Caco-2 (cell line): ENCODE data around the gene TRMT112. TPM values are rescaled to one million over a fixed set of nuclear protein-coding genes. Genes with fewer than 3 reads are reported as not detected.

Experiments used
- BruUV-seq: library from RNA; stranded (reverse); fragments of 400-500 nt; replicated peaks from 2 replicates; lab custom pipeline; 2021; lab: Mats Ljungman, UMichigan
- CTCF ChIA-PET: fragments of 300-600 bp; sonication (Branson Sonifier 250); formaldehyde crosslinking; loops from one replicate; lab custom pipeline; 2022; ENCODE audit warnings: antibody characterized with exemption; lab: Charles Lee
- POLR2A ChIA-PET: fragments of 300-600 bp; sonication (Branson Sonifier 250); formaldehyde crosslinking; loops from one replicate; lab custom pipeline; 2022; ENCODE audit warnings: antibody characterized with exemption; lab: Charles Lee
- DNase-seq, 2 experiments: peaks; one replicate each; pipeline versions ENCODE4 v3.0.0 to v3.0.0-alpha.2; 2020 to 2022
- H3K27me3 ChIP-seq: replicated peaks from 2 replicates; pipeline ENCODE4 v1.6.0; 2011; ENCODE audit warnings: low read length; ENCODE audit not compliant: control insufficient read depth, insufficient read depth
- H3K36me3 ChIP-seq: 2 replicates; pipeline ENCODE4 v1.5.1; 2011; ENCODE audit warnings: low read length; ENCODE audit not compliant: control insufficient read depth, insufficient read depth
- H3K4me1 ChIP-seq: fragments of 250-450 bp; sonication (Bioruptor Pico); 2 replicates; pipeline ENCODE4 v1.5.1; 2020; ENCODE audit warnings: mild to moderate bottlenecking
- H3K4me3 ChIP-seq: 2 replicates; pipeline ENCODE4 v1.5.1; 2011; ENCODE audit warnings: low read depth, mild to moderate bottlenecking, control low read depth, low read length
- H3K9me3 ChIP-seq: fragments of 250-450 bp; sonication (Bioruptor Pico); 2 replicates; pipeline ENCODE4 v1.5.1; 2020; ENCODE audit warnings: mild to moderate bottlenecking, moderate library complexity
- H3K27ac Mint-ChIP-seq: one replicate; pipeline ENCODE4 v1.8.0; 2022; ENCODE audit warnings: mixed read lengths; ENCODE audit not compliant: unreplicated experiment
- H3K27me3 Mint-ChIP-seq: one replicate; pipeline ENCODE4 v1.8.0; 2022; ENCODE audit warnings: mixed read lengths; ENCODE audit not compliant: insufficient read depth, unreplicated experiment
- H3K36me3 Mint-ChIP-seq: one replicate; pipeline ENCODE4 v1.8.0; 2022; ENCODE audit warnings: mild to moderate bottlenecking, mixed read lengths; ENCODE audit not compliant: insufficient read depth, unreplicated experiment
- H3K4me1 Mint-ChIP-seq: one replicate; pipeline ENCODE4 v1.8.0; 2022; ENCODE audit warnings: low read depth, mixed read lengths; ENCODE audit not compliant: unreplicated experiment
- H3K4me3 Mint-ChIP-seq: one replicate; pipeline ENCODE4 v1.8.0; 2022; ENCODE audit warnings: mild to moderate bottlenecking, moderate library complexity, mixed read lengths; ENCODE audit not compliant: unreplicated experiment
- H3K9me3 Mint-ChIP-seq: one replicate; pipeline ENCODE4 v1.8.0; 2022; ENCODE audit warnings: mixed read lengths; ENCODE audit not compliant: unreplicated experiment
- CTCF ChIP-seq, 2 experiments: fragments of 200-600 bp in 1 of 2; IDR thresholded peaks; 1 replicate in 1 of 2; 2 replicates in 1 of 2; pipeline versions ENCODE4 v1.5.1 to v1.8.0; 2011 to 2022; ENCODE audit warnings: antibody characterized with exemption in 1 of 2, control low read depth in 1 of 2, inconsistent platforms in 1 of 2, low read depth in 1 of 2, low read length in 1 of 2, mild to moderate bottlenecking in 1 of 2, moderate library complexity in 1 of 2; ENCODE audit not compliant: insufficient read depth in 1 of 2, severe bottlenecking in 1 of 2, unreplicated experiment in 1 of 2
- intact Hi-C: fragments of 100-400 bp; cut with micrococcal nuclease; formaldehyde crosslinking; loops from one replicate; pipeline ENCODE4 v1.10.0; 2022; ENCODE audit not compliant: unreplicated experiment
- total RNA-seq: library from RNA; stranded (reverse); gene quantifications from 2 replicates; pipeline ENCODE4 v1.2.3, GENCODE V29; 2022

TRMT112 gene
- total RNA-seq, 1 experiment from 2014 or later: 246 TPM

- ChIA-PET CTCF (interaction anchor here (1.0 to 4.1 kb wide), 4 partner anchors 13 to 38 kb away, joined by 3 to 16 read pairs (median 10); partner anchors contain the start of genes PRDX5 and TRMT112), POLR2A (interaction anchor here (0.6 kb wide), 2 partner anchors 17 to 38 kb away, joined by 3 to 14 read pairs; no protein-coding TSS in a partner anchor)
- no peaks in the 10 kb centered on the region for H3K4me1 ChIP-seq
- H3K9me3 Mint-ChIP-seq: no peaks in the 10 kb centered on the region
- H3K9me3 ChIP-seq: no peaks in the 10 kb centered on the region
- no peak overlapping the region for H3K4me3 Mint-ChIP-seq
- no peak overlapping the region for H3K27ac Mint-ChIP-seq
- no peak overlapping the region for H3K4me3 ChIP-seq
- peaks cover 2% of the 10 kb centered on the region for H3K4me1 Mint-ChIP-seq
- H3K36me3 Mint-ChIP-seq: no peaks in the 10 kb centered on the region
- DNase-seq: no peak
- BruUV-seq: no TSS peak
- intact Hi-C loops: no loop called here
- H3K27me3 ChIP-seq: no peaks in the 10 kb centered on the region
- no peaks in the 10 kb centered on the region for H3K36me3 ChIP-seq
- no peak for TF ChIP-seq CTCF (IDR thresholded peaks at IDR 0.05; ENCODE audit: insufficient read depth in 1 of 2, low read depth in 1 of 2, low read length in 1 of 2, severe bottlenecking in 1 of 2, unreplicated experiment in 1 of 2)
- H3K27me3 Mint-ChIP-seq: no peaks in the 10 kb centered on the region
These were observed 24.8 kb upstream of the TRMT112 start for GRCh38 chr11:64341851-64342791.

- Histone ChIP-seq H3K36me3 (no peaks in the 10 kb centered on the region), H3K4me1 (no peaks in the 10 kb centered on the region), H3K27me3 (no peaks in the 10 kb centered on the region), H3K4me3 (no peak overlapping the region), H3K9me3 (no peaks in the 10 kb centered on the region)
- no TSS peak for BruUV-seq
- Mint-ChIP-seq H3K4me3 (no peak overlapping the region), H3K27ac (no peak overlapping the region), H3K36me3 (no peaks in the 10 kb centered on the region), H3K4me1 (no peaks in the 10 kb centered on the region), H3K9me3 (no peaks in the 10 kb centered on the region), H3K27me3 (no peaks in the 10 kb centered on the region)
- intact Hi-C loops: no loop called here
- no peak for TF ChIP-seq CTCF (IDR thresholded peaks at IDR 0.05; ENCODE audit: insufficient read depth in 1 of 2, low read depth in 1 of 2, low read length in 1 of 2, severe bottlenecking in 1 of 2, unreplicated experiment in 1 of 2)
- ChIA-PET POLR2A (interaction anchor here (0.7 kb wide), 1 partner anchor 24 kb away, joined by 3 read pairs; the partner anchor contains the start of gene PRDX5), CTCF (interaction anchor here (1.0 to 3.1 kb wide), 4 partner anchors 10 to 37 kb away, joined by 3 to 12 read pairs (median 6); partner anchors contain the start of gene PRDX5)
- DNase-seq: no peak
These were observed 24.1 kb upstream of the TRMT112 start for GRCh38 chr11:64341429-64341828.

- ChIA-PET CTCF (interaction anchor here (1.0 to 3.1 kb wide), 4 partner anchors 9 to 36 kb away, joined by 3 to 12 read pairs (median 6); partner anchors contain the start of gene PRDX5), POLR2A (interaction anchor here (0.7 kb wide), 1 partner anchor 23 kb away, joined by 3 read pairs; the partner anchor contains the start of gene PRDX5)
- no peaks in the 10 kb centered on the region for H3K27me3 ChIP-seq
- H3K36me3 ChIP-seq: no peaks in the 10 kb centered on the region
- H3K36me3 Mint-ChIP-seq: no peaks in the 10 kb centered on the region
- H3K9me3 ChIP-seq: no peaks in the 10 kb centered on the region
- BruUV-seq: no TSS peak
- no peaks in the 10 kb centered on the region for H3K4me1 ChIP-seq
- intact Hi-C loops: no loop called here
- DNase-seq: no peak
- H3K27me3 Mint-ChIP-seq: no peaks in the 10 kb centered on the region
- H3K4me1 Mint-ChIP-seq: peaks cover under 1% of the 10 kb centered on the region
- H3K9me3 Mint-ChIP-seq: no peaks in the 10 kb centered on the region
- no peak overlapping the region for H3K4me3 Mint-ChIP-seq
- no peak overlapping the region for H3K4me3 ChIP-seq
- H3K27ac Mint-ChIP-seq: no peak overlapping the region
- no peak for TF ChIP-seq CTCF (IDR thresholded peaks at IDR 0.05; ENCODE audit: insufficient read depth in 1 of 2, low read depth in 1 of 2, low read length in 1 of 2, severe bottlenecking in 1 of 2, unreplicated experiment in 1 of 2)
These were observed 23.4 kb upstream of the TRMT112 start for GRCh38 chr11:64340671-64341335.
